Ascending aorta (tissue), 2 donors: Measurements from ENCODE around the gene GRIN3A. TPM values are rescaled to one million over a fixed set of nuclear protein-coding genes. Genes with fewer than 3 reads are reported as not detected.

Experiments
- DNase-seq, 2 donors: peaks; one replicate each; pipeline ENCODE4 v3.0.0-alpha.2; 2019; ENCODE audit warnings: low spot score in 2 of 2
- H3K27ac ChIP-seq, 2 donors: fragments of 200-600 bp; sonication (generic); one replicate each; pipeline ENCODE4 v1.5.1; 2016 to 2017; ENCODE audit warnings: mild to moderate bottlenecking in 1 of 2
- H3K27me3 ChIP-seq: fragments of 200-600 bp; sonication (generic); one replicate; pipeline ENCODE4 v1.5.1; 2017
- H3K36me3 ChIP-seq, 2 donors: fragments of 200-600 bp; sonication (generic); one replicate each; pipeline ENCODE4 v1.5.1; 2016
- H3K4me1 ChIP-seq, 2 donors: fragments of 200-600 bp; sonication (generic); one replicate each; pipeline ENCODE4 v1.5.1; 2016 to 2017; ENCODE audit warnings: mild to moderate bottlenecking in 1 of 2
- H3K4me3 ChIP-seq, 2 donors: fragments of 200-600 bp; sonication (generic); one replicate each; pipeline ENCODE4 v1.5.1; 2016 to 2017; ENCODE audit warnings: mild to moderate bottlenecking in 1 of 2
- H3K9me3 ChIP-seq, 2 donors: fragments of 200-600 bp; sonication (generic); one replicate each; pipeline ENCODE4 v1.5.1; 2016
- intact Hi-C: fragments of 100-400 bp; cut with DNase I; formaldehyde crosslinking; loops from one replicate; pipeline ENCODE4 v1.15.1; 2023
- total RNA-seq: library from RNA; depleted of rRNA; stranded (reverse); fragments of >200 nt; gene quantifications from one replicate; pipeline ENCODE4 v1.1.0, GENCODE V29; 2016
- TF ChIP-seq, protein P1 (sequence below), 3 experiments: fragments of 200-600 bp in 2 of 3; fragments of 450-650 bp in 1 of 3; sonication (generic) in 2 of 3; IDR thresholded peaks; one replicate each; pipeline ENCODE4 v1.5.1; 2016 to 2019; ENCODE audit warnings: antibody characterized with exemption in 3 of 3, mild to moderate bottlenecking in 1 of 3, moderate library complexity in 1 of 3

The GRIN3A gene
- total RNA-seq, 1 donor from 2014 or later: not detected

GRCh38 chr9:101567725-101568350, 170.6 kb downstream of the GRIN3A start:
- peaks cover 22 to 49% of the 10 kb centered on the region in 2 donors for H3K36me3 ChIP-seq
- no peak overlapping the region for H3K4me3 ChIP-seq
- H3K9me3 ChIP-seq: no peaks in the 10 kb centered on the region
- DNase-seq: no peak
- H3K27me3 ChIP-seq: no peaks in the 10 kb centered on the region
- intact Hi-C loops: no loop called here
- no peak overlapping the region for H3K27ac ChIP-seq
- TF ChIP-seq, protein P1, sequence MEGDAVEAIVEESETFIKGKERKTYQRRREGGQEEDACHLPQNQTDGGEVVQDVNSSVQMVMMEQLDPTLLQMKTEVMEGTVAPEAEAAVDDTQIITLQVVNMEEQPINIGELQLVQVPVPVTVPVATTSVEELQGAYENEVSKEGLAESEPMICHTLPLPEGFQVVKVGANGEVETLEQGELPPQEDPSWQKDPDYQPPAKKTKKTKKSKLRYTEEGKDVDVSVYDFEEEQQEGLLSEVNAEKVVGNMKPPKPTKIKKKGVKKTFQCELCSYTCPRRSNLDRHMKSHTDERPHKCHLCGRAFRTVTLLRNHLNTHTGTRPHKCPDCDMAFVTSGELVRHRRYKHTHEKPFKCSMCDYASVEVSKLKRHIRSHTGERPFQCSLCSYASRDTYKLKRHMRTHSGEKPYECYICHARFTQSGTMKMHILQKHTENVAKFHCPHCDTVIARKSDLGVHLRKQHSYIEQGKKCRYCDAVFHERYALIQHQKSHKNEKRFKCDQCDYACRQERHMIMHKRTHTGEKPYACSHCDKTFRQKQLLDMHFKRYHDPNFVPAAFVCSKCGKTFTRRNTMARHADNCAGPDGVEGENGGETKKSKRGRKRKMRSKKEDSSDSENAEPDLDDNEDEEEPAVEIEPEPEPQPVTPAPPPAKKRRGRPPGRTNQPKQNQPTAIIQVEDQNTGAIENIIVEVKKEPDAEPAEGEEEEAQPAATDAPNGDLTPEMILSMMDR (IDR thresholded peaks at IDR 0.05): no peak
- H3K4me1 ChIP-seq: no peaks in the 10 kb centered on the region

DNA sequence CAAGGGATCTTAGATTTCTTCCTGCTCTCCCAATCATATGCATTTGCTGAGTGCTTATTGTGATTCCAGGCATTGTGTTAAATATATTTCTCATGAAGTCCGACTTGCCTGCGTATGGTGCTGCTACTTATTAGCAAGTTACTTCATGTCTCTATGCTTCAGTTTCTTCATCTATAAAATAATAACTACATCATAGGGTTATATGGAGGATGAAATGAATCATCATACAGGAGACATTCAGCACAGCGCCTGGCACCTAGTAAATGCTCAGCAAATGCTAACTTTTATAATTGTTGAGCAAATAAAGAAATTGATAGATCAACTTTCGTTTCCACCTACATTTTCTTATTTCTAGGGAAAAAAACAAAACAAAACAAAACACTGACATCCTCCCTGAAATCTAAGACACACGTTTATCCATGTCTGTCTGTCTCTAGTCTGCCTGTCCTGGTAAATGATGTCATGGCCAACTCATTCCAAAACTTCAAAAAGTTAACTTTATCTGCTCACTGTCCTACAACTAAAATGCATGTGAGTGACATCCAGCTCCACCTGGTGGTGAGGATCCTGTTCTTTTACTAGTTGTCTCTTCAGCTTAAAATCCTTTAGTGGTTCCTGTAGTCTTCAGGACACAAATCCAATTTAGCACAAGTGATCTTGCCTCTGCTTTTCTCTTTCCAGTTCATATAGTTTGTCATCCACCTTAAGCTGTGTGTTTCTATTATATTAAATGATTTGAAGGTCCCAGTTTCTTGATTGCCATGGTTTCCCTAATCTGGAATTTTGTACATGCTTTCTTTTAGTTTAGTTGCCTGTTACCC, 171.3 kb downstream of the GRIN3A start:
- peaks cover 28 to 56% of the 10 kb centered on the region in 2 donors for H3K36me3 ChIP-seq
- no peaks in the 10 kb centered on the region for H3K4me1 ChIP-seq
- no peak overlapping the region for H3K4me3 ChIP-seq
- TF ChIP-seq, protein P1 (IDR thresholded peaks at IDR 0.05): peak in 1 of 3 experiments; percentile 12
- intact Hi-C loops: no loop called here
- H3K27me3 ChIP-seq: no peaks in the 10 kb centered on the region
- H3K27ac ChIP-seq: no peak overlapping the region
- no peaks in the 10 kb centered on the region for H3K9me3 ChIP-seq
- no peak for DNase-seq

DNA sequence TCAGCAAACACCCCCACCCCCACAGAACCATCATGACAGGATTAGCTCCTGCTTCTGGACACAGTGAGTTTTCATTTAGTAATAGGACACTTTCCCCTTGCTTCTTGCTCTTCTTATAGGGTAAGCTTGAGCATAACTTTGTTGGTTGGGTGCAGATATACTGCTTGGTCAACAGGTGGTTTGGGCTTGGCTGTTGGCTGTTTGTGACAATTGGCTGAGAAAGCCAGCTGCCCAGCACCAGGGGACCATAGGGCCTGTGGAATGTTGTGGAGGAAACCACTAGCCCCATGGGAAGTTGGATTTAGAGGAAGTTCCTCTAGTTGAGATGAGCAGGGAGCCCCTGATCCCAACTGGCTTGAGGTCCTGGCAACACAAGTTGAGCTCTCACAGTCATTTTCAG, 174.2 kb downstream of the GRIN3A start:
- DNase-seq: no peak
- Histone ChIP-seq H3K4me1 (no peaks in the 10 kb centered on the region), H3K27ac (no peak overlapping the region), H3K9me3 (no peaks in the 10 kb centered on the region), H3K4me3 (no peak overlapping the region), H3K36me3 (peaks cover 43 to 82% of the 10 kb centered on the region in 2 donors), H3K27me3 (no peaks in the 10 kb centered on the region)
- intact Hi-C loops: no loop called here
- TF ChIP-seq, protein P1 (IDR thresholded peaks at IDR 0.05): no peak

- peaks cover 52 to 86% of the 10 kb centered on the region in 2 donors for H3K36me3 ChIP-seq
- no peak overlapping the region for H3K27ac ChIP-seq
- TF ChIP-seq, protein P1 (IDR thresholded peaks at IDR 0.05): no peak
- intact Hi-C loops: no loop called here
- DNase-seq: no peak
- no peaks in the 10 kb centered on the region for H3K4me1 ChIP-seq
- H3K4me3 ChIP-seq: no peak overlapping the region
- no peaks in the 10 kb centered on the region for H3K27me3 ChIP-seq
- no peaks in the 10 kb centered on the region for H3K9me3 ChIP-seq
Measured at GRCh38 chr9:101562966-101563365, 175.5 kb downstream of the GRIN3A start.

DNA sequence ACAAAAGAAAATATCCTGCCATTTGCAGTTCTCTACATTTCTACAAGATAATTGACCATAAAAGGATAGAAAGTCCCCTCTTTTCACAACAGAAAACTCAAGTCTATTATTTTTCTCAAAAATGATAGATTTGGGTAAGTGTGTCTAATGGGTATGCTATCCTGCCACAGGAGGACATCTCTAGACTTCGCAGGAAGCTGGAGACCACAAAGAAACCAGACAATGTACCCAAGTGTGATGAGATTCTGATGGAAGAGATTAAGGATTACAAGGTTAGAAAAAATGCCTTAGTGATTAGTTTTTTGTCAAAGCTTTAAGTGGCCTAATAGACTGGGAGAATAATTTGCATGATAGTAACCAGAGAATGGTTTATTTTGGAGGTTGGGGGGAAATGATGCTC, 176.7 kb downstream of the GRIN3A start:
- Histone ChIP-seq H3K4me3 (no peak overlapping the region), H3K36me3 (peaks cover 58 to 89% of the 10 kb centered on the region in 2 donors), H3K4me1 (no peaks in the 10 kb centered on the region), H3K27me3 (no peaks in the 10 kb centered on the region), H3K9me3 (no peaks in the 10 kb centered on the region), H3K27ac (no peak overlapping the region)
- DNase-seq: no peak
- intact Hi-C loops: no loop called here
- TF ChIP-seq, protein P1 (IDR thresholded peaks at IDR 0.05): no peak
